Measurements from ENCODE around the gene OSGEP. TPM values are rescaled to one million over a fixed set of nuclear protein-coding genes. Genes with fewer than 3 reads are reported as not detected.
A peak's percentile ranks its signal among the peaks of the same experiment; 100 is the strongest.

Gene OSGEP
- total RNA-seq, 2 experiments from 2014 or later = 76.6 to 86.6 TPM

DNA sequence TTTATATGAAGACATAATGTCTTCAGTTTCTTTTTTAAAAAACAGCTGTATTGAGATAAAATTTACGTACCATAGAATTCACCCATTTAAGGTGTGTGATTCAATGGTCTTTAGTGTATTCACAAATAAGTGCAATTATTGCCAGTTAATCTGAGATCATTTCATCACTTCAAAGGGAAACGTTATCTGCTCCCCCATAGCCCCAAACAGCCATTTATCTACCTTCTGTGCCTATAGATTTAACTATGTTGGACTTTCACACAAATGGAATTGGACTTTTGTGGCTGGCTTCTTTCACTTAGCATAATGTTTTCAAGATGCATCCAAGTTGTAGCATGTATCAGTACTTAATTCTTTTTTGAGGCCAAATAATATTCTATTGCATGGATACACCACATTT is 24.3 kb upstream of the OSGEP start:
- POLR2A ChIA-PET = interaction anchor here (1.1 to 1.5 kb wide), 3 partner anchors 8 to 73 kb away, joined by 3 to 6 read pairs (median 5); partner anchors contain the start of gene PNP
- no peaks in the 10 kb centered on the region for H3K9me2 ChIP-seq (ENCODE audit: insufficient read depth, low read length)
- CTCF ChIA-PET (ENCODE audit: unreplicated experiment) = no interaction called here
- intact Hi-C loops (cut with micrococcal nuclease; ENCODE audit: unreplicated experiment) = no loop called here
- H3K79me2 ChIP-seq (ENCODE audit: insufficient read depth, low read depth, low read length) = no peaks in the 10 kb centered on the region
- peaks cover 21% of the 10 kb centered on the region for H3K4me1 ChIP-seq (ENCODE audit: insufficient read depth, low read length, poor library complexity, severe bottlenecking)
- no peak for TF ChIP-seq EZH2phosphoT487 (IDR thresholded peaks at IDR 0.05; ENCODE audit: borderline replicate concordance, low read depth, low read length)
- TF ChIP-seq, protein P1, sequence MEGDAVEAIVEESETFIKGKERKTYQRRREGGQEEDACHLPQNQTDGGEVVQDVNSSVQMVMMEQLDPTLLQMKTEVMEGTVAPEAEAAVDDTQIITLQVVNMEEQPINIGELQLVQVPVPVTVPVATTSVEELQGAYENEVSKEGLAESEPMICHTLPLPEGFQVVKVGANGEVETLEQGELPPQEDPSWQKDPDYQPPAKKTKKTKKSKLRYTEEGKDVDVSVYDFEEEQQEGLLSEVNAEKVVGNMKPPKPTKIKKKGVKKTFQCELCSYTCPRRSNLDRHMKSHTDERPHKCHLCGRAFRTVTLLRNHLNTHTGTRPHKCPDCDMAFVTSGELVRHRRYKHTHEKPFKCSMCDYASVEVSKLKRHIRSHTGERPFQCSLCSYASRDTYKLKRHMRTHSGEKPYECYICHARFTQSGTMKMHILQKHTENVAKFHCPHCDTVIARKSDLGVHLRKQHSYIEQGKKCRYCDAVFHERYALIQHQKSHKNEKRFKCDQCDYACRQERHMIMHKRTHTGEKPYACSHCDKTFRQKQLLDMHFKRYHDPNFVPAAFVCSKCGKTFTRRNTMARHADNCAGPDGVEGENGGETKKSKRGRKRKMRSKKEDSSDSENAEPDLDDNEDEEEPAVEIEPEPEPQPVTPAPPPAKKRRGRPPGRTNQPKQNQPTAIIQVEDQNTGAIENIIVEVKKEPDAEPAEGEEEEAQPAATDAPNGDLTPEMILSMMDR (conservative IDR thresholded peaks at IDR 0.05; ENCODE audit: low read length) = no peak
- no peaks in the 10 kb centered on the region for H3K9me3 ChIP-seq (ENCODE audit: low read length)
- H3K36me3 ChIP-seq (ENCODE audit: insufficient read depth, low read length) = peaks cover 66% of the 10 kb centered on the region
- H3K4me3 ChIP-seq (ENCODE audit: low read depth, low read length, poor library complexity, severe bottlenecking) = no peak overlapping the region
- H4K20me1 ChIP-seq (ENCODE audit: insufficient read depth, low read length) = peaks cover 10% of the 10 kb centered on the region; the same call in 1 of the 2 replicates
- no peak overlapping the region for H3K27ac ChIP-seq (ENCODE audit: low read depth, low read length, poor library complexity, severe bottlenecking)
- H2AFZ ChIP-seq (ENCODE audit: low read length) = no peak overlapping the region
- no peak for DNase-seq (ENCODE audit: low spot score)
- H3K4me2 ChIP-seq (ENCODE audit: low read length) = no peak overlapping the region
- BruUV-seq (replicated peaks) = TSS peak; percentile 2

- H3K79me2 ChIP-seq (ENCODE audit: insufficient read depth, low read depth, low read length) = peaks cover 12% of the 10 kb centered on the region
- ChIA-PET CTCF (ENCODE audit: unreplicated experiment) (no interaction called here), POLR2A (interaction anchor here (0.7 kb wide), 1 partner anchor 62 kb away, joined by 3 read pairs; no protein-coding TSS in a partner anchor)
- no TSS peak for BruUV-seq (replicated peaks)
- peak overlapping the region; percentile 54 for H3K4me2 ChIP-seq (ENCODE audit: low read length)
- H3K27ac ChIP-seq (ENCODE audit: low read depth, low read length, poor library complexity, severe bottlenecking) = peak overlapping the region; percentile 73
- H4K20me1 ChIP-seq (ENCODE audit: insufficient read depth, low read length) = peaks cover 16% of the 10 kb centered on the region
- no peaks in the 10 kb centered on the region for H3K9me2 ChIP-seq (ENCODE audit: insufficient read depth, low read length)
- H2AFZ ChIP-seq (ENCODE audit: low read length) = no peak overlapping the region
- H3K4me3 ChIP-seq (ENCODE audit: low read depth, low read length, poor library complexity, severe bottlenecking) = peak overlapping the region; percentile 11
- intact Hi-C loops (cut with micrococcal nuclease; ENCODE audit: unreplicated experiment) = no loop called here
- peaks cover 81% of the 10 kb centered on the region for H3K36me3 ChIP-seq (ENCODE audit: insufficient read depth, low read length)
- H3K4me1 ChIP-seq (ENCODE audit: insufficient read depth, low read length, poor library complexity, severe bottlenecking) = peaks cover 21% of the 10 kb centered on the region
- TF ChIP-seq, protein P1 (conservative IDR thresholded peaks at IDR 0.05; ENCODE audit: low read length) = no peak
- TF ChIP-seq EZH2phosphoT487 (IDR thresholded peaks at IDR 0.05; ENCODE audit: borderline replicate concordance, low read depth, low read length) = no peak
- H3K9me3 ChIP-seq (ENCODE audit: low read length) = no peaks in the 10 kb centered on the region
- DNase-seq (ENCODE audit: low spot score) = peak; percentile 51
Observed at GRCh38 chr14:20477211-20477876, 22.7 kb upstream of the OSGEP start.

- no peak for DNase-seq (ENCODE audit: low spot score)
- Histone ChIP-seq H4K20me1 (ENCODE audit: insufficient read depth, low read length) (peaks cover 22% of the 10 kb centered on the region), H3K4me1 (ENCODE audit: insufficient read depth, low read length, poor library complexity, severe bottlenecking) (peaks cover 25% of the 10 kb centered on the region), H3K27ac (ENCODE audit: low read depth, low read length, poor library complexity, severe bottlenecking) (peak overlapping the region; percentile 73), H3K4me3 (ENCODE audit: low read depth, low read length, poor library complexity, severe bottlenecking) (peak overlapping the region; percentile 11), H2AFZ (ENCODE audit: low read length) (no peak overlapping the region), H3K9me3 (ENCODE audit: low read length) (no peaks in the 10 kb centered on the region), H3K36me3 (ENCODE audit: insufficient read depth, low read length) (peaks cover 87% of the 10 kb centered on the region), H3K79me2 (ENCODE audit: insufficient read depth, low read depth, low read length) (peaks cover 17% of the 10 kb centered on the region), H3K4me2 (ENCODE audit: low read length) (peak overlapping the region; percentile 54), H3K9me2 (ENCODE audit: insufficient read depth, low read length) (no peaks in the 10 kb centered on the region)
- TF ChIP-seq EZH2phosphoT487 (IDR thresholded peaks at IDR 0.05; ENCODE audit: borderline replicate concordance, low read depth, low read length) = no peak
- TF ChIP-seq, protein P1 (conservative IDR thresholded peaks at IDR 0.05; ENCODE audit: low read length) = no peak
- BruUV-seq (replicated peaks) = no TSS peak
- intact Hi-C loops (cut with micrococcal nuclease; ENCODE audit: unreplicated experiment) = no loop called here
- ChIA-PET CTCF (ENCODE audit: unreplicated experiment) (no interaction called here), POLR2A (interaction anchor here (0.7 kb wide), 1 partner anchor 61 kb away, joined by 3 read pairs; no protein-coding TSS in a partner anchor)
Observed at GRCh38 chr14:20476776-20477175, 22.2 kb upstream of the OSGEP start.
